ENCODE results near the gene TM2D3.

Gene TM2D3

DNA sequence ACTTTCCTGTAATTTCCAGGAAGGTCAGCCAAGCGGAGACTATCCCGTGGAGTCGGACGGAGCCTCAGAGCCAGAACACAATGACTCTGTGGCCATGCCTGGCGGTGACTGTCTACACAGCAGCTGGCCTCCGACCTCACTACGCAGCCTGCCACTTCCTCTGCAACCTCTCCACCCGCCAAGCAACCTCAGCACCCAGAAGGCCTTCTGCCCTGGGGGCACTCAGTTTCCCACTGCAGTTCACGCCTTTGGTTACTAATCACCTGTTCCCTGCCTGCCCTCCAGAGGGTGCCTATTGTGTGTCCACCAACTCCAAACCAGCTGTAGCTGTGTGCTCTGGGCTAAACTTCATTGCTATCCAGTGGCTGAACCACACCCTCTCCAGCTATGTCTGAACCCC lies 44.0 kb downstream of the TM2D3 start:
- DNase-seq (ENCODE audit: low read depth in 2 of 3, low spot score in 1 of 3): no peak

DNA sequence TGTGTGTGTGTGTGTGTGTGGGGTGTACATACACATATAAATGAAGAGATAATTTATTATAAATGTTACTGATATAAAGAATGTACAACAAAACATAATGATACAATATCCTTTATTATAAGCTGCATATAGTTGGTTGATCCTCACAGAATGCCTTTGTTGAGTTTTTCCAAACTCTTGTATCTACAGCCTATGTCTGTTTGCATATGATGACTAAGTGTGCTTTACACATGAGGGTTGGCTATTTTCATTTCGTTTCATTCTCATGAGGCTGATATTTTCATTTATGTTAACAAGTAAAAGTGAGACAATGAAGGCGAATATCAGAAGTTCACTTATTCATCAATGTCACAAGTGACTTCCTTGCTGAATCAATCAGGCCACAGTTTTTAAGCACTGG lies 45.1 kb downstream of the TM2D3 start:
- DNase-seq (ENCODE audit: low read depth in 2 of 3, low spot score in 1 of 3): no peak

DNA sequence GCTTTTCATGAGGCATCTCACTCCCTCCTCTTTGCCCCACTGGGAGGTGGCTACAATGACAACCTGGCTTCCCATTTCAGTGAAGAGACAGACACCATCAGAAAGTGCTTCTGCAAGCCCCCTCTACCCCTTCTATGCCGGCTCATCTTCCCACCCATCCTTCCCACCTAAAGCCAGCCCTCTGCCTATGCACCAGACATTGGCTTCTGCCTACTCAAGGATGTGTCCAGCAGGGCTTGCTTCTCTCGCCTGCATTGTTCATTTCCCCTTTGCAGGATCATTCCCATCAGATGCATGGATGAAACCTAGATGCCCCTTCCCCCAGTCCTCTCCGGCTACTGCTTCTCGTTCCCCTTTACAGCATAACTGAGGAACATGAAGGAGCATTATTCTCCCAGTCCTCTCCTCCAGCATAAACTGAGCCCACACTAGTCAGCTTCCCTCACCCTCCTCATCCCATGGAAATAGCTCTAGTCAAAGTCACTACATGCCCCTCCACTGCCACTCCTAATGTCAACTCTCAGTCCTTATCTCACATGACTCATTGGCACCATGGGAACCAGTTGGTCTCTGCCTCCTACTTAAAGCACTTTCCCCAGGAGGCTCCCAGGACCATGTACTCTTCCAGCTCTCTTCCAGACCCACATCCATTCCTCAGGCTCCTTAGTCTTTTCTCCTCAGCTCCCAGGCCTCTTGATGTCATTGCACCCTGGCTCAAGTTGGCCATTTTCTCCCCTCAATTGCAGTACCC lies 47.9 kb downstream of the TM2D3 start:
- no peak for DNase-seq (ENCODE audit: low read depth in 2 of 3, low spot score in 1 of 3)

DNA sequence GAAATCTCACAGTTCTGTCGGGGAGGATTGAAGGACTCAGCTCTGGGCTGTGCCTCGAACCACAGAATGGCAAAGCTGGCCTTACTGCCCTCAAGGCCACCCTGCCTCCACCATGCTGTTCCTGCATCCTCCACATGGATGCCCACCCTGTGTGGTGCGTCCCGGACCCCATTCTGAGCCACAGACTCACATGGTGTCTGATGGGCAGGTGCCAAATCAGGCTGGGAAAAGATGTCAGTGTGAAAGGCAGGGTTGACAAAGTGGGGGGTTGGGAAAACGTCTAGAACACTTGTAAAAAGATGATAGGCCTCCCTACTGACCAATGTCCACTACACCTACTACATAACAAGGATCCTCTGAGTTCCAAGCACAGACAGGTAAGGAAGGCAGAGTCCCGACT lies 49.4 kb downstream of the TM2D3 start:
- no peak for DNase-seq (ENCODE audit: low read depth in 2 of 3, low spot score in 1 of 3)

DNA sequence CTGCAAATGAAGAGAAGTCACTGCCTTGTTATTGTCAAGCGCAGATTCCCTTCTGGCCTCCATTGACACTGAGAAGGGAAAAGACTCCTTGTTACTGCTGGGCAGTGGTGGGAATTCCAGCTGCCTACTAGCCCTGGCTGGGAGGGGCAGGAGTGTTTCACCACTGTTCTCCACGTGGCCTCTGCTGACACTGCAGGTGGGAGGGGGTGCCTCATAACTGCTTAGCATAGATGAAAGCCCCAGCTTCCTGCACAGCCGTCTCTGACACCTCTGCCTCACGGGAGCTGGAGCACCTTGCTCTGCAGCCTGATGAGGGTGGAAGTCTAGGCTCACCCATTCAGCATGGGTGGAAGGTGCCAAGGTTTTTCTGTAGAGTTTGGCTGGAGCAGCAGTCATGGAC lies 52.1 kb downstream of the TM2D3 start:
- no peak for DNase-seq (ENCODE audit: low read depth in 2 of 3, low spot score in 1 of 3)

DNA sequence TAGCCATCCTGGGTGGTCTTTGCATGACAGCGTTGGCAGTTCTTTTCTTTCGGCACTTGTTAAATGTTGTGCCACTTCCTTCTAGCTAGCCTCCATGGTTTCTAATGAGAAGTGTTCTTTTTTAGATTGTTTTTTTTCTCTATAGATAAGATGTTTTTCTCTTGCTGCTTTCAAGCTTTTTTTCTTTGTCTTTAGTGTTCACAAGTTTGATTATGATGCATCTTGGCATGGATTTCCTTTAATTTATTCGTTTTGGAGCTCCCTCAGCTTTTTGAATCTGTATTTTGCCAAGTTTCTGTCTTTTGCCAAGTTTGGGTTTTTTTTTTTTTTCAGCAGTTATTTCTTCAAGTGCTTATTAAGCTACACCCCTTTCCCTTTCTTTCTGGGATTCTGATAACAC lies 53.1 kb downstream of the TM2D3 start:
- DNase-seq (ENCODE audit: low read depth in 2 of 3, low spot score in 1 of 3): no peak

DNA sequence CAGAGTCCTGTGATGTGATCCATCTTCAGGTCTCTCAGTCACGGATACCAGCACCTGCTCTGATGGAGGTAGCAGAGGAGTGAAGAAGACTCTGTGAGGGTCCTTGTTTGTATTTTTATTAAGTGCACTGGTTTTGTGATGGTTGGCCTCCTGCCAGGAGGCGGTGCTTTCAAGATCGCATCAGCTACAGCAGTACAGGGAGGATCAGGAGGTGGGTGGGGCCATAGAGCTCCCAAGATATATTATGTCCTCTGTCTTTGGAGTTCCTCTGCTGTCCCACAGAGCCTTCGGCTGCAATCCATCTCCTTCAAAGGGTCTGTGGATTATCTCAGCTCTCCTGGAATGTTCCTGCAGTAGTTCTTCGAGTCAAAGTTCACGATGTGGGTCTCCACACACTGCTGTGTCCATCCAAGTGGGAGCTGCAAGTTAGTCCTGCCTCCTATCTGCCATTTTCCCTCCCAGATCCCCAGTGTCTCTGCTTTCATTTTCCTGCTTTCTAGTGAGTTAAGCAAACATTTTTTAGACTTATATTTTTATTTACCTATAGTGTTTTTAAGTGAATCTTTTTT lies 54.7 kb downstream of the TM2D3 start:
- no peak for DNase-seq (ENCODE audit: low read depth in 2 of 3, low spot score in 1 of 3)

DNA sequence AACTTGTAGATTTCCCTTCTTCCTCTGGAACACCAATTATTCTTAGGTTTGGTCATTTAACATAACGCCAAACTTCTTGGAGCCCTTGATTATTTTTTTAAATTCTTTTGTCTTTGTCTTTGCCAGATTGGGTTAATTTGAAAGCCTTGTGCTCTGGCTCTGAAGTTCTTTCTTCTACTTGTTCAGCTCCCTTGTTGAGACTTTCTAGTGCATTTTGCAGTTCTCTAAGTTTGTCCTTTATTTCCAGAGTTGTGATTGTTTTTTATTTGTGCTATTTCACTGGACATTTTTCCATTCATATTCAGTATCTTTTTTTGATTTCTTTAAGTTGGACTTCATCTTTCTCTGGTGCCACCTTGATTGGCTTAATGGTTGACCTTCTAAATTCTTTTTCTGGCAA lies 55.5 kb downstream of the TM2D3 start:
- no peak for DNase-seq (ENCODE audit: low read depth in 2 of 3, low spot score in 1 of 3)

Data from stimulated activated CD4-positive, alpha-beta T cell treated with anti-CD3 and anti-CD28 coated beads, Interleukin-12 subunit alpha, Interleukin-12 subunit beta, amount 100 ng/mL, for 48 hours (primary cell).